ENCODE data around the gene IL15RA. TPM values are rescaled to one million over a fixed set of nuclear protein-coding genes. Genes with fewer than 3 reads are reported as not detected.
"Not testable (repeated sequence)": the region's sequence is repeated elsewhere in the genome, so short reads cannot be mapped to it uniquely, and the experiment has no call there.

The IL15RA gene
- total RNA-seq, 1 donor from 2014 or later: 3.0 TPM

GRCh38 chr10:5921746-5922145 is 55.6 kb downstream of the IL15RA start:
- no peak for DNase-seq

DNA sequence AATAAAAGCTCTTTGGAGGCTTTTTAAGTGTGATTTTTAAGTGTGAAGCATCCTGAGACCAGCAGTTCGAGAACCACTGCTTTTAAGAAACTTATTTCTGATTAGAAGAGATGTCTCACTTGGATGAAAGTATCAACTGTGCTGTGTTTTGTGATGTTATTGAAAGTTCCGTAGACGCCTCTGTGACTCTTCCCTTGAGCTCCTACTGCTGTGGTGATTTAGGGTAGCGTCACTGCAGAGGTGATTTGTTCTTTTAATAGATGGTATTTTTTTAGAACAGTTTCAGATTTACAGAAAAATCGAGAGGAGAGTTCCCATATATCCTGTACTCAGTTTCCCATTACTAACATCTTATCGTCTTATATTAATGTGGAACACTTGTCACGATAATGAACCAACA is 57.8 kb downstream of the IL15RA start:
- DNase-seq: no peak

DNA sequence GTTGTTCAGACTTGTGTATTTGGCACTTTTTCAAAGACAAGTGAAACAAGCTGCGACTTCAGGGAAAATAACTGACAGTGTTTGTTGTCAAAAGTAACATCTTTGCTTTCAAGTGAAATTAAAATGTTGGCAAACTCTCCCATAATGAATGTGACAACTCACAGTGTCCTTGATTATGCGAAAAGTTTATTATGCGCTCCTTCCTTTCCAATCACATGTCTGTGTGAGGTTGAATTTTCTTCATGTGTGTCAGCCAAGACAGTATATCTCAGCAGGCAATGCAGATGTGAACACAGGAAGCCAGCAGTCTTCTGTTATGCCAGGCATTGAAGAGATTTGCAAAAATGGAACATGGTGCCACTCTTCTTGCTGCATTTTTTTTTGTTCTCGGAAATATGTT is 58.6 kb downstream of the IL15RA start:
- DNase-seq: no peak

- DNase-seq: no peak
Measured at GRCh38 chr10:5917305-5917704, 60.0 kb downstream of the IL15RA start.

DNA sequence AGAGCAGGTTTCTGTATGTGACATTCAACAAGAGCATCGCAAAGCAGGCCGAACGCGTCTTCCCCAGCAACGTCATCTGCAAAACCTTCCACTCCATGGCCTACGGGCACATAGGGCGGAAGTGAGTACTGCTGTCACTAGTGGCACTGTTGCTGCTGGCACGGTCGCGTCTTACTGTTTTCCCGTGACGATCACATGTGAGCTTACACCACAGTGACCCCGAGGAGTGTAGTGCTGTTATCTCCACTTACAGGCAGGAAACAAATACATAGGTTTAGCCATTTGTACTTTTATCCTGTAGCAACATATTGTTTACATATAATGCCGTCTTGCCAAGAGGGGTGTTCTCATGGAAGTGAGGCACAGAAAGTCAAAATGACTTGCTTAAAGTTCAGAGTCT is 61.9 kb downstream of the IL15RA start:
- no peak for DNase-seq

- no peak for DNase-seq
Measured at GRCh38 chr10:5913736-5914135, 63.6 kb downstream of the IL15RA start.

DNA sequence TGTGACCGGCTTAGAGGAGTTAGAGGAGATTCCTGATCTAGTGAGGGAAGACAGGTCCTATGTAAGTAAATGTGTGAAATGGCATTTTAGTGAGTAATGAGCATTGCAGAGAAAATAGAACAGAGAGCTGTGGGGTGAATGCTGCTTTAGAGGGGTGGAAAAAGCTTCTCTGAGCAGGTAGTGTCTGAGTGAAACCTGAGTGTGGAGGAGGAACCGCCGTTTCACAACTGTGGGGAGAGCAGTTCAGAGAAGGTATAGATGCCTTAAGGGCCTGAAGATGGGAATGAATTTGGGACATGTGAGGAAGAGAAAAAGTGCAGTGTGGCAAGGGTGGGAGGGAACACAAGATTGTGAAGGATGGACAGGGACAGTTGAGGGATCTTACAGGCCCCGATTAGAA is 65.7 kb downstream of the IL15RA start:
- no peak for DNase-seq

DNA sequence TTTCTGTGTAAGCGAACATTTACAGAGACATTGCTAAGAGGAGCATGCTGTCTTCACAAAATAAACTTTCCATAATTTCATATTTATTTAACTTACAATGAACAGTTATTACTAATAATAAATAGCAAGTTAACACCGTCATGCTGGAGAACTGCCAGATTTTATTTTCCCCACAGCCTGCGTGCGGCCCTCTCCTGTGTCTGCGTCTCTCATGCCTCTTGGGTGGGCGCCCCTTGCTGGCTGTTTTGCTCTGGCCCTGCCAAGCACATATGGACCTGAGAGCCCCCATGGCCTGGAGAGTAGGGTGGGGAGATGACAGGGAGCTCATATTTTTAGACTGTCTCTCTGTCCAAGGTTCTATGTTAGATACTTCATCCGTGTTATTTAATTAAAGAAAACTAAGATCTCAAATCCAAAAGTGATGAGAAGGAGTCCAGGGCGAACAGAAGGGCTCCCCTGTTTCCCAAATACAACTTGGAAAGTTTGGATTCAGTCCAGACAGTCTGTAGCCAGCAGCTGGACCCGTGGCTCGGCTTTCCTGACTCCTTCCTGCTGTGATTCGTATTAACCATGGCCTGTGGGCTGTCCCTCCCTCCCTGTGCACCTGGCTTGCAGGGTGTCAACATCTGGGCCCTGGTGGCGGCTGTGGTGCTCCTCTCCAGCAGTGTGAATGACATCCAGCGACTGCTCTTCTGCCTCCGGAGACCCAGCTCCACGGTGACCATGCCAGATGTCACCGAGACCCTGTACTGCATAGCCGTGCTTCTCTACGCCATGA is 66.8 kb downstream of the IL15RA start:
- DNase-seq: peak; percentile 86

DNA sequence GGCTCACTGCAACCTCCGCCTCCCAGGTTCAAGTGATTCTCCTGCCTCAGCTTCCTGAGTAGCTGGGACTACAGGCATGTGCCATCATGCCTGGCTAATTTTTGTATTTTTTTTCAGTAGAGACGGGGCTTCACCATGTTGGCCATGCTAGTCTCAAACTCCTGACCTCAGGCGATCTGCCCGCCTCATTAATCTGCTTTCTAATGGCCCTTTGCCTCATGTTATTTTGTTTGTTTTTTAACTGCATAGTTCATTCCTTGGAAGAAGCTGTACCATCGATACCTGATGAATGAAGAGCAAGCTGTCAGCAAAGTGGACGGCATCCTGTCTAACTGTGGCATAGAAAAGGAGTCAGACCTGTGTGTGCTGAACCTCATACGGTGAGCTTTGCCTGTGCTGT is 68.7 kb downstream of the IL15RA start:
- not testable (repeated sequence) for DNase-seq

GRCh38 chr10:5906651-5907050 is 70.7 kb downstream of the IL15RA start:
- DNase-seq: no peak

GRCh38 chr10:5905854-5906507 is 71.4 kb downstream of the IL15RA start:
- DNase-seq: peak; percentile 77

DNA sequence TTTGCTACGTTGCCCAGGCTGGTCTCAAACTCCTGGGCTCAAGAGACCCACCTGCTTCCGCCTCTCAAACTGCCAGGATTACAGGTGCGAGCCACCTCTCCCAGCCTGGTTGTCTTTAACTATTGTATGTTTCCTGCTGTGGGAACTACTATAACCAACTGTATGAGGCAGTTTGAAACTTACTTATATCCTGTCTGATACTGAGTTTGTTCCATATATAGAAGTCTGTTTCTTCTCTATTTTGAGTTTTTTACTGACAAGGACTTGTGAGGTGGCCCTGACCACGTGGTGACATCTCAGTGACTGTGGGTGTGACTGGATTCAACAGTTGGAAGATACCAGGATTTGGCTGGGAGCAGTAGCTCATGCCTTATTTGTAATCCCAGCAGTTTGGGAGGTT is 73.1 kb downstream of the IL15RA start:
- no peak for DNase-seq

DNA sequence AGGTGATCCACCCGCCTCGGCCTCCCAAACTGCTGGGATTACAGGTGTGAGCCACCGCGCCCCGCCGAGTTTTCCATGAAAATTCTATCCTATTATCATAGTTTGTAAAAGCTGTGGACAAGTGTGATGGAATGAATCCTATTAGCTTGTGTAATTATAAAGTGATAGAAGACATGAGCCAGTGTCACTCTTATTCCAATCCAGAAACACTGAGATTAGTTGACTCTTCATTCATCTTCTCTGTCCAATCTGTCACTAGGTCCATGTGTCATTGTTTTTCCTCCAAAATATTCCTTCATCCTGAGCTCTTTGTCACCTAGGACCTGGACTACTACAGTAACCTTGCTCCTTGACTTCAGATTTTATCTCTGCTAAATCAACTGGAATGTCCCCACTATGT is 73.8 kb downstream of the IL15RA start:
- no peak for DNase-seq

GRCh38 chr10:5902511-5903274 is 74.7 kb downstream of the IL15RA start:
- no peak for DNase-seq

Small RNAs within 50 kb of the gene (small RNA-seq; reads per million reads assigned to genes)
- gene RF00397 (ENCODE audit: low replicate concordance): not detected

Other genes with a start within 250 kb of the IL15RA start
- gene GDI2, start 164.1 kb downstream of the IL15RA start, total RNA-seq: 384 TPM
- gene ANKRD16, start 87.7 kb downstream of the IL15RA start, total RNA-seq: 9.4 TPM
- gene FBH1, start 87.3 kb downstream of the IL15RA start, total RNA-seq: 93.1 TPM
- gene IL2RA, start 84.8 kb upstream of the IL15RA start, total RNA-seq: not detected
- gene RBM17, start 111.5 kb upstream of the IL15RA start, total RNA-seq: 71.3 TPM
- gene PFKFB3, start 225.4 kb upstream of the IL15RA start, total RNA-seq: 21.0 TPM